Neuronal stem cell (in vitro differentiated cells): ENCODE results near the gene PTAR1.

Source experiments
- DNase-seq: peaks from one replicate; pipeline ENCODE4 v3.0.0-alpha.2; 2013; ENCODE audit warnings: low spot score
- H2AFZ ChIP-seq: one replicate; pipeline ENCODE4 v1.6.1; 2013; ENCODE audit warnings: mild to moderate bottlenecking, low read length, inconsistent platforms
- H2AK5ac ChIP-seq: 2 replicates; pipeline ENCODE4 v1.6.1; 2013; ENCODE audit warnings: low read depth, mild to moderate bottlenecking, inconsistent platforms, low read length, moderate library complexity, mixed read lengths
- H2BK120ac ChIP-seq: 2 replicates; pipeline ENCODE4 v1.6.1; 2013; ENCODE audit warnings: low read depth, mild to moderate bottlenecking, inconsistent platforms, low read length, moderate library complexity, mixed read lengths
- H2BK12ac ChIP-seq: one replicate; pipeline ENCODE4 v1.6.1; 2013; ENCODE audit warnings: low read length, inconsistent platforms
- H2BK15ac ChIP-seq: 2 replicates; pipeline ENCODE4 v1.6.1; 2013; ENCODE audit warnings: mild to moderate bottlenecking, low read length, inconsistent platforms, mixed read lengths
- H2BK5ac ChIP-seq: one replicate; pipeline ENCODE4 v1.6.1; 2013; ENCODE audit warnings: inconsistent platforms, mild to moderate bottlenecking, low read length, moderate library complexity
- H3K14ac ChIP-seq: one replicate; pipeline ENCODE4 v1.6.1; 2013; ENCODE audit warnings: low read length, inconsistent platforms
- H3K18ac ChIP-seq: 2 replicates; pipeline ENCODE4 v1.6.1; 2013; ENCODE audit warnings: low read length, inconsistent platforms
- H3K23ac ChIP-seq: 2 replicates; pipeline ENCODE4 v1.6.1; 2013; ENCODE audit warnings: low read depth, mild to moderate bottlenecking, mixed read lengths, low read length, inconsistent platforms; ENCODE audit not compliant: poor library complexity
- H3K27ac ChIP-seq: replicated peaks from 3 replicates; pipeline ENCODE4 v1.5.1; 2013; ENCODE audit warnings: low read length, inconsistent platforms
- H3K27me3 ChIP-seq, 3 experiments: 2 replicates each; pipeline ENCODE4 v1.6.1; 2013; ENCODE audit warnings: low read length in 3 of 3, mild to moderate bottlenecking in 2 of 3, inconsistent platforms in 1 of 3, low read depth in 1 of 3, mixed read lengths in 1 of 3, moderate library complexity in 1 of 3; ENCODE audit not compliant: control insufficient read depth in 3 of 3, insufficient read depth in 3 of 3
- H3K36me3 ChIP-seq, 2 donors: replicated peaks in 1 of 2; 2 replicates each; pipeline ENCODE4 v1.6.1; 2013; ENCODE audit warnings: low read length in 2 of 2; ENCODE audit not compliant: control insufficient read depth in 2 of 2, insufficient read depth in 2 of 2
- H3K4ac ChIP-seq: 2 replicates; pipeline ENCODE4 v1.6.1; 2013; ENCODE audit warnings: inconsistent platforms, mild to moderate bottlenecking, low read length, moderate library complexity
- H3K4me1 ChIP-seq, 2 donors: 1 replicate in 1 of 2; 2 replicates in 1 of 2; pipeline ENCODE4 v1.6.1; 2013; ENCODE audit warnings: low read length in 2 of 2, low read depth in 1 of 2; ENCODE audit not compliant: control insufficient read depth in 2 of 2, insufficient read depth in 1 of 2
- H3K4me2 ChIP-seq: one replicate; pipeline ENCODE4 v1.6.1; 2013; ENCODE audit warnings: mild to moderate bottlenecking, low read length, inconsistent platforms; ENCODE audit not compliant: insufficient read depth, poor library complexity, severe bottlenecking
- H3K4me3 ChIP-seq, 2 donors: 2 replicates each; pipeline ENCODE4 v1.5.1; 2013; ENCODE audit warnings: low read length in 2 of 2, mild to moderate bottlenecking in 2 of 2, inconsistent platforms in 1 of 2, moderate library complexity in 1 of 2
- H3K79me1 ChIP-seq: one replicate; pipeline ENCODE4 v1.6.1; 2013; ENCODE audit warnings: low read depth, mild to moderate bottlenecking, inconsistent platforms, low read length, moderate library complexity
- H3K9ac ChIP-seq: one replicate; pipeline ENCODE4 v1.6.1; 2013; ENCODE audit warnings: mild to moderate bottlenecking, low read depth, low read length, inconsistent platforms; ENCODE audit not compliant: poor library complexity
- H3K9me3 ChIP-seq, 2 donors: replicated peaks in 1 of 2; 2 replicates each; pipeline versions ENCODE3 to v1.6.1; 2013; ENCODE audit warnings: low read length in 2 of 2, mild to moderate bottlenecking in 2 of 2, inconsistent platforms in 1 of 2, low read depth in 1 of 2, mixed read lengths in 1 of 2, moderate library complexity in 1 of 2; ENCODE audit not compliant: control insufficient read depth in 2 of 2, insufficient read depth in 1 of 2
- H4K8ac ChIP-seq: one replicate; pipeline ENCODE4 v1.6.1; 2013; ENCODE audit warnings: low read depth, mild to moderate bottlenecking, inconsistent platforms, low read length, moderate library complexity
- H4K91ac ChIP-seq: one replicate; pipeline ENCODE4 v1.6.1; 2013; ENCODE audit warnings: low read length, low read depth, mild to moderate bottlenecking, inconsistent platforms; ENCODE audit not compliant: poor library complexity
- WGBS, 2 donors: extraction: QIAGEN DNeasy Blood & Tissue Kit; methylation state at CpG; one replicate each; pipeline ENCODE4 v1.1.7; 2013; ENCODE audit warnings: missing lambda C conversion rate in 2 of 2, mixed read lengths in 1 of 2; ENCODE audit not compliant: insufficient read length in 2 of 2, insufficient replicate concordance in 1 of 2; ENCODE audit errors: extremely low coverage in 2 of 2; 5-methylcytosine and 5-hydroxymethylcytosine counted together

Gene PTAR1

GRCh38 chr9:69773258-69773657, 13.4 kb upstream of the PTAR1 start:
- H2AK5ac ChIP-seq = no peak overlapping the region
- no peaks in the 10 kb centered on the region for H3K9me3 ChIP-seq
- no peak overlapping the region for H3K4me2 ChIP-seq
- H2BK12ac ChIP-seq = no peak overlapping the region
- H4K8ac ChIP-seq = no peak overlapping the region
- H3K14ac ChIP-seq = no peak overlapping the region
- H2BK15ac ChIP-seq = no peak overlapping the region
- H2BK5ac ChIP-seq = no peak overlapping the region
- no peak overlapping the region for H2BK120ac ChIP-seq
- no peak overlapping the region for H3K4ac ChIP-seq
- H3K4me3 ChIP-seq = no peak overlapping the region
- no peak overlapping the region for H3K18ac ChIP-seq
- no peak overlapping the region for H3K23ac ChIP-seq
- H2AFZ ChIP-seq = no peak overlapping the region
- no peaks in the 10 kb centered on the region for H3K36me3 ChIP-seq
- H3K4me1 ChIP-seq = no peaks in the 10 kb centered on the region
- H3K79me1 ChIP-seq = no peaks in the 10 kb centered on the region
- no peak overlapping the region for H4K91ac ChIP-seq
- H3K27me3 ChIP-seq = peaks cover 0 to 3% (median 0%) of the 10 kb centered on the region in 3 experiments
- H3K27ac ChIP-seq = no peak overlapping the region
- WGBS, 2 donors = no CpG with 5 or more reads among the region's 1 CpG
- DNase-seq = no peak
- no peak overlapping the region for H3K9ac ChIP-seq

DNA sequence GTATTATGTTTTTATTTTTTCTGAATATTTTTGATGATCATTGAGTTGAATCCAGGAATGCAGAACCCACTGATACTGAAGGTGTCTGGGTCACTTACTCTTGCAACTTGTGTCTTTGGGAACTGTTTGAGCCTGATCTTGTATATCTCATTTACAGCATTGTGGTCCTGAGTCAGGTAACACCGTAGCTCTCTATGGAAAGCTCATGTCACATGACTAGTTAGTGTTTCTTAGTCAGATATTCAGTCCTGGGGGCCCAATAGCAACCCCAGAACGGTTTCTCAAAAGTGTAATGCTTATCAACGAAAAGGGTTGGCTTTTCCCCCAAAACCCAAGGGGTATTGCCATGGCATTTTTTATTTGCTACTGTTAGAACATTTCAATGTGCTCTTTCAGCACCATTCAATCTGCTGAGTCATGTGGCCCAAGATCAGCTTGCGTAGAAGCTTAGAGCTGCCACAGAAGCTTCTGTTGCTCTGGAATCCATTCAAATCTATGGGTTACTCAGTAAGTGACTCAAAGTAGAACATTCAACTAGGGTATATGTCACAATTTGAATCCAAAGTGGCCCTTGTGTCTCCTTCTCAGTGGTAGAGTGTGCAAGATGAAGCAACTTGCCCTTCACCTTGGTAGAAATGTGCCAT, 12.1 kb upstream of the PTAR1 start:
- no peak for DNase-seq
- H3K27me3 ChIP-seq = peaks cover 0 to 3% (median 0%) of the 10 kb centered on the region in 3 experiments
- no peak overlapping the region for H3K27ac ChIP-seq
- no peak overlapping the region for H2BK120ac ChIP-seq
- no peak overlapping the region for H3K4me2 ChIP-seq
- no peak overlapping the region for H3K23ac ChIP-seq
- H4K91ac ChIP-seq = no peak overlapping the region
- H2BK15ac ChIP-seq = no peak overlapping the region
- H2BK12ac ChIP-seq = no peak overlapping the region
- H3K36me3 ChIP-seq = no peaks in the 10 kb centered on the region
- H3K18ac ChIP-seq = no peak overlapping the region
- H3K9ac ChIP-seq = no peak overlapping the region
- no peaks in the 10 kb centered on the region for H3K9me3 ChIP-seq
- H3K4me3 ChIP-seq = no peak overlapping the region
- H2AFZ ChIP-seq = no peak overlapping the region
- H4K8ac ChIP-seq = no peak overlapping the region
- H3K14ac ChIP-seq = no peak overlapping the region
- WGBS, 2 donors = no CpG with 5 or more reads among the region's 4 CpGs
- no peaks in the 10 kb centered on the region for H3K79me1 ChIP-seq
- H2AK5ac ChIP-seq = no peak overlapping the region
- no peak overlapping the region for H2BK5ac ChIP-seq
- no peaks in the 10 kb centered on the region for H3K4me1 ChIP-seq
- H3K4ac ChIP-seq = no peak overlapping the region

DNA sequence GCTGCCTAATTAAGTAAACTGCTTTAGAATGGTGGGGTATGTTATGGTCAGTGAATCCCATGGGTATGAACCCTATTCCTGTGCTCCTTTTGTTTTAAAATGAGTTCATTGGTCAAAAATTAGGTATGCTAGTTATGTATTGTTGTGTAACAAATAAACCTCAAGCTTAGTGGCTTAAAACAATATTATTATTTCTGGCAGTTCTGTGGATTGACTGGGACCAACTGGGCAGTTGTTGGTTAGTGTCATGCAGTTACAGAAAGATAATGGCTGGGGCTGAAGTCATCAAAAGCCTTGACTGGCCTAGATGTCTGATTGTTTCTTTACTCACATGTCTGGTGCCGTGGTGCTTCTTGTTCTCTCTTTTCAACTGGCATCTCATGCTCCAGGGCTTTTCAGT, 8.9 kb upstream of the PTAR1 start:
- no peak overlapping the region for H3K14ac ChIP-seq
- H3K9me3 ChIP-seq = no peaks in the 10 kb centered on the region
- H3K36me3 ChIP-seq = no peaks in the 10 kb centered on the region
- H2BK120ac ChIP-seq = no peak overlapping the region
- H3K4me3 ChIP-seq = no peak overlapping the region
- no peaks in the 10 kb centered on the region for H3K27me3 ChIP-seq
- no peak overlapping the region for H4K91ac ChIP-seq
- H2BK5ac ChIP-seq = no peak overlapping the region
- no peak overlapping the region for H3K23ac ChIP-seq
- H4K8ac ChIP-seq = no peak overlapping the region
- DNase-seq = no peak
- no peak overlapping the region for H2AFZ ChIP-seq
- H3K4me2 ChIP-seq = no peak overlapping the region
- H2AK5ac ChIP-seq = no peak overlapping the region
- no peak overlapping the region for H2BK15ac ChIP-seq
- no peak overlapping the region for H3K9ac ChIP-seq
- H3K18ac ChIP-seq = no peak overlapping the region
- peaks cover 0 to 1% of the 10 kb centered on the region in 2 donors for H3K4me1 ChIP-seq
- WGBS, 2 donors = no CpG with 5 or more reads among the region's 1 CpG
- no peak overlapping the region for H2BK12ac ChIP-seq
- no peak overlapping the region for H3K27ac ChIP-seq
- H3K79me1 ChIP-seq = no peaks in the 10 kb centered on the region
- no peak overlapping the region for H3K4ac ChIP-seq

GRCh38 chr9:69768101-69768500, 8.3 kb upstream of the PTAR1 start:
- no peak overlapping the region for H3K4me3 ChIP-seq
- no peak overlapping the region for H3K23ac ChIP-seq
- peaks cover 0 to 1% of the 10 kb centered on the region in 2 donors for H3K4me1 ChIP-seq
- H3K36me3 ChIP-seq = no peaks in the 10 kb centered on the region
- no peak overlapping the region for H3K4me2 ChIP-seq
- no peak overlapping the region for H2AK5ac ChIP-seq
- WGBS, 2 donors = no CpG with 5 or more reads among the region's 1 CpG
- no peak overlapping the region for H2BK120ac ChIP-seq
- H3K27me3 ChIP-seq = no peaks in the 10 kb centered on the region
- H3K9me3 ChIP-seq = no peaks in the 10 kb centered on the region
- H3K4ac ChIP-seq = no peak overlapping the region
- no peak overlapping the region for H4K91ac ChIP-seq
- no peak overlapping the region for H3K18ac ChIP-seq
- H2BK5ac ChIP-seq = no peak overlapping the region
- H2AFZ ChIP-seq = no peak overlapping the region
- no peaks in the 10 kb centered on the region for H3K79me1 ChIP-seq
- H2BK12ac ChIP-seq = no peak overlapping the region
- H4K8ac ChIP-seq = no peak overlapping the region
- H3K27ac ChIP-seq = no peak overlapping the region
- no peak for DNase-seq
- H3K14ac ChIP-seq = no peak overlapping the region
- H2BK15ac ChIP-seq = no peak overlapping the region
- H3K9ac ChIP-seq = no peak overlapping the region
